ENCODE data around the gene SEC24D. TPM values are rescaled to one million over a fixed set of nuclear protein-coding genes. Genes with fewer than 3 reads are reported as not detected.

SEC24D gene
- total and polyA plus RNA-seq, 2 donors (not counting 3 experiments of a cell fraction or from before 2014, with no cell fraction given), result 81.5 to 127 TPM

DNA sequence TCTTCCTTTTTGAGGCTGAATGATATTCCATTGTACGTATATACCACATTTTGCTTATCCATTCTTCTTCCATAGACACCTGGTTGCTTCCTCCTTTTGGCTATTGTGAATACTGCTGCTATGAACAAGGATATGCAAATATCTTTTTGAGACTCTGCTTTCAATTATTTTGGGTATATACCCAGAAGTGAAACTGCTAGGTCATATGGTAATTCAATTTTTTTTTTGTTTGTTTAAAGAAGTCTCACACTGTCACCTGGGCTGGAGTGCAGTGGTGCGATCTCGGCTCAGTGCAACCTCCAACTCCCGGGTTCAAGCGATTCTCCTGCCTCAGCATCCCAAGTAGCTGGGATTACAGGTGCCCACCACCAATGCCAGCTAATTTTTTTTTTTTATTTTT, 75.4 kb downstream of the SEC24D start:
- Histone ChIP-seq H3K79me2 (ENCODE audit: control insufficient read depth, insufficient read depth, low read length) (peaks cover 20% of the 10 kb centered on the region), H3K27ac (ENCODE audit: insufficient read depth, low read depth, low read length) (no peak overlapping the region), H3K4me3 (replicated peaks in 1 of 3; ENCODE audit: insufficient read depth in 1 of 3, low read depth in 1 of 3, low read length in 3 of 3) (no peak overlapping the region), H3K4me1 (ENCODE audit: control insufficient read depth, extremely low read depth, insufficient read depth, low read length) (peaks cover 11% of the 10 kb centered on the region), H3K9me1 (replicated peaks; ENCODE audit: control insufficient read depth, extremely low read depth, insufficient read depth, low read length) (no peaks in the 10 kb centered on the region), H4K20me1 (replicated peaks; ENCODE audit: control insufficient read depth, extremely low read depth, insufficient read depth, low read length) (no peaks in the 10 kb centered on the region), H3K4me2 (ENCODE audit: insufficient read depth, low read length) (no peak overlapping the region), H3K9ac (replicated peaks; ENCODE audit: extremely low read depth, insufficient read depth, low read length) (no peak overlapping the region), H3K27me3 (ENCODE audit: control insufficient read depth in 2 of 2, insufficient read depth in 2 of 2, low read length in 2 of 2) (no peaks in the 10 kb centered on the region), H3K36me3 (ENCODE audit: control insufficient read depth in 2 of 2, extremely low read depth in 1 of 2, insufficient read depth in 2 of 2, low read length in 2 of 2) (peaks cover 13 to 30% of the 10 kb centered on the region in 2 experiments), H2AFZ (ENCODE audit: low read depth, low read length) (no peak overlapping the region), H3K9me3 (replicated peaks; ENCODE audit: control insufficient read depth, insufficient read depth, low read length) (no peaks in the 10 kb centered on the region)
- DNase-seq (ENCODE audit: low read depth, low spot score) (no peak), FAIRE-seq (no peak)
- dilution Hi-C loops (cut with MboI; ENCODE audit: extremely low pct_ligation_motif_present, low sequenced_read_pairs), result no loop called here
- intact Hi-C loops (cut with micrococcal nuclease), result loop anchor here (10.0 kb wide), 1 partner anchor 524 kb away; no protein-coding TSS in a partner anchor
- ChIA-PET POLR2A (no interaction called here), CTCF (no interaction called here)
- BruUV-seq (replicated peaks), result no TSS peak
- TF ChIP-seq, protein P1, sequence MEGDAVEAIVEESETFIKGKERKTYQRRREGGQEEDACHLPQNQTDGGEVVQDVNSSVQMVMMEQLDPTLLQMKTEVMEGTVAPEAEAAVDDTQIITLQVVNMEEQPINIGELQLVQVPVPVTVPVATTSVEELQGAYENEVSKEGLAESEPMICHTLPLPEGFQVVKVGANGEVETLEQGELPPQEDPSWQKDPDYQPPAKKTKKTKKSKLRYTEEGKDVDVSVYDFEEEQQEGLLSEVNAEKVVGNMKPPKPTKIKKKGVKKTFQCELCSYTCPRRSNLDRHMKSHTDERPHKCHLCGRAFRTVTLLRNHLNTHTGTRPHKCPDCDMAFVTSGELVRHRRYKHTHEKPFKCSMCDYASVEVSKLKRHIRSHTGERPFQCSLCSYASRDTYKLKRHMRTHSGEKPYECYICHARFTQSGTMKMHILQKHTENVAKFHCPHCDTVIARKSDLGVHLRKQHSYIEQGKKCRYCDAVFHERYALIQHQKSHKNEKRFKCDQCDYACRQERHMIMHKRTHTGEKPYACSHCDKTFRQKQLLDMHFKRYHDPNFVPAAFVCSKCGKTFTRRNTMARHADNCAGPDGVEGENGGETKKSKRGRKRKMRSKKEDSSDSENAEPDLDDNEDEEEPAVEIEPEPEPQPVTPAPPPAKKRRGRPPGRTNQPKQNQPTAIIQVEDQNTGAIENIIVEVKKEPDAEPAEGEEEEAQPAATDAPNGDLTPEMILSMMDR (IDR thresholded peaks at IDR 0.05; ENCODE audit: extremely low read depth in 1 of 2, insufficient read depth in 1 of 2, low read depth in 1 of 2, low read length in 2 of 2), result no peak
- TF ChIP-seq JUN (IDR thresholded peaks at IDR 0.05; ENCODE audit: borderline replicate concordance, insufficient read depth, insufficient read length, low read depth) (no peak), GATA2 (IDR thresholded peaks at IDR 0.05; ENCODE audit: insufficient read depth, insufficient read length, low read depth, low read length) (no peak), MYC (IDR thresholded peaks at IDR 0.05; ENCODE audit: low read depth, low read length) (no peak), POLR2A (IDR thresholded peaks at IDR 0.05; ENCODE audit: low read depth, low read length) (no peak), FOS (IDR thresholded peaks at IDR 0.05; ENCODE audit: borderline replicate concordance, insufficient read depth, low read length) (no peak), EZH2 (IDR thresholded peaks at IDR 0.05; ENCODE audit: borderline replicate concordance, low read depth, low read length, severe bottlenecking) (no peak), POLR2AphosphoS5 (IDR thresholded peaks at IDR 0.05; ENCODE audit: insufficient read depth, low read depth, low read length) (no peak)
- TF ChIP-seq, protein P2, sequence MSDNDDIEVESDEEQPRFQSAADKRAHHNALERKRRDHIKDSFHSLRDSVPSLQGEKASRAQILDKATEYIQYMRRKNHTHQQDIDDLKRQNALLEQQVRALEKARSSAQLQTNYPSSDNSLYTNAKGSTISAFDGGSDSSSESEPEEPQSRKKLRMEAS (IDR thresholded peaks at IDR 0.05; ENCODE audit: insufficient read depth, insufficient read length), result no peak
